Measurements from ENCODE around the gene FKBP4. TPM values are rescaled to one million over a fixed set of nuclear protein-coding genes. Genes with fewer than 3 reads are reported as not detected.

Gene FKBP4
- total and polyA plus RNA-seq, 9 of the 15 experiments (the other 6 are each of a cell fraction or from before 2014, with no cell fraction given), result 16.3 to 154 (median 90.1) TPM

GRCh38 chr12:2750185-2750584, 44.6 kb upstream of the FKBP4 start (continued):
- TF ChIP-seq REST (IDR thresholded peaks at IDR 0.05; ENCODE audit: borderline replicate concordance), result no peak
- TF ChIP-seq REST (CRISPR knock-in tag; IDR thresholded peaks at IDR 0.05; ENCODE audit: low read depth), result no peak
- TF ChIP-seq RBM17 (IDR thresholded peaks at IDR 0.05; ENCODE audit: borderline replicate concordance, low read depth, low read length), result no peak
- no peak for TF ChIP-seq RERE (CRISPR knock-in tag; IDR thresholded peaks at IDR 0.05; ENCODE audit: borderline replicate concordance)
- TF ChIP-seq NCOA1 (IDR thresholded peaks at IDR 0.05; ENCODE audit: low read depth), result no peak
- TF ChIP-seq ZNF133 (CRISPR knock-in tag; IDR thresholded peaks at IDR 0.05), result no peak
- TF ChIP-seq ZBTB1 (CRISPR knock-in tag; IDR thresholded peaks at IDR 0.05; ENCODE audit: borderline replicate concordance, low read depth), result no peak
- TF ChIP-seq RREB1 (CRISPR knock-in tag; IDR thresholded peaks at IDR 0.05), result no peak
- TF ChIP-seq ZC3H4 (CRISPR knock-in tag; IDR thresholded peaks at IDR 0.05; ENCODE audit: borderline replicate concordance), result no peak
